Caco-2 (cell line): Measurements from ENCODE around the gene PDE10A. TPM values are rescaled to one million over a fixed set of nuclear protein-coding genes. Genes with fewer than 3 reads are reported as not detected.

Experiments used
- BruUV-seq: library from RNA; stranded (reverse); fragments of 400-500 nt; replicated peaks from 2 replicates; lab custom pipeline; 2021; lab: Mats Ljungman, UMichigan
- CTCF ChIA-PET: fragments of 300-600 bp; sonication (Branson Sonifier 250); formaldehyde crosslinking; loops from one replicate; lab custom pipeline; 2022; ENCODE audit warnings: antibody characterized with exemption; lab: Charles Lee
- POLR2A ChIA-PET: fragments of 300-600 bp; sonication (Branson Sonifier 250); formaldehyde crosslinking; loops from one replicate; lab custom pipeline; 2022; ENCODE audit warnings: antibody characterized with exemption; lab: Charles Lee
- DNase-seq, 2 experiments: peaks; one replicate each; pipeline versions ENCODE4 v3.0.0 to v3.0.0-alpha.2; 2020 to 2022
- H3K27me3 ChIP-seq: replicated peaks from 2 replicates; pipeline ENCODE4 v1.6.0; 2011; ENCODE audit warnings: low read length; ENCODE audit not compliant: control insufficient read depth, insufficient read depth
- H3K36me3 ChIP-seq: 2 replicates; pipeline ENCODE4 v1.5.1; 2011; ENCODE audit warnings: low read length; ENCODE audit not compliant: control insufficient read depth, insufficient read depth
- H3K4me1 ChIP-seq: fragments of 250-450 bp; sonication (Bioruptor Pico); 2 replicates; pipeline ENCODE4 v1.5.1; 2020; ENCODE audit warnings: mild to moderate bottlenecking
- H3K4me3 ChIP-seq: 2 replicates; pipeline ENCODE4 v1.5.1; 2011; ENCODE audit warnings: low read depth, mild to moderate bottlenecking, control low read depth, low read length
- H3K9me3 ChIP-seq: fragments of 250-450 bp; sonication (Bioruptor Pico); 2 replicates; pipeline ENCODE4 v1.5.1; 2020; ENCODE audit warnings: mild to moderate bottlenecking, moderate library complexity
- H3K27ac Mint-ChIP-seq: one replicate; pipeline ENCODE4 v1.8.0; 2022; ENCODE audit warnings: mixed read lengths; ENCODE audit not compliant: unreplicated experiment
- H3K27me3 Mint-ChIP-seq: one replicate; pipeline ENCODE4 v1.8.0; 2022; ENCODE audit warnings: mixed read lengths; ENCODE audit not compliant: insufficient read depth, unreplicated experiment
- H3K36me3 Mint-ChIP-seq: one replicate; pipeline ENCODE4 v1.8.0; 2022; ENCODE audit warnings: mild to moderate bottlenecking, mixed read lengths; ENCODE audit not compliant: insufficient read depth, unreplicated experiment
- H3K4me1 Mint-ChIP-seq: one replicate; pipeline ENCODE4 v1.8.0; 2022; ENCODE audit warnings: low read depth, mixed read lengths; ENCODE audit not compliant: unreplicated experiment
- H3K4me3 Mint-ChIP-seq: one replicate; pipeline ENCODE4 v1.8.0; 2022; ENCODE audit warnings: mild to moderate bottlenecking, moderate library complexity, mixed read lengths; ENCODE audit not compliant: unreplicated experiment
- H3K9me3 Mint-ChIP-seq: one replicate; pipeline ENCODE4 v1.8.0; 2022; ENCODE audit warnings: mixed read lengths; ENCODE audit not compliant: unreplicated experiment
- intact Hi-C: fragments of 100-400 bp; cut with micrococcal nuclease; formaldehyde crosslinking; loops from one replicate; pipeline ENCODE4 v1.10.0; 2022; ENCODE audit not compliant: unreplicated experiment
- total RNA-seq: library from RNA; stranded (reverse); gene quantifications from 2 replicates; pipeline ENCODE4 v1.2.3, GENCODE V29; 2022
- TF ChIP-seq, protein P1 (sequence below), 2 experiments: fragments of 200-600 bp in 1 of 2; IDR thresholded peaks; 1 replicate in 1 of 2; 2 replicates in 1 of 2; pipeline versions ENCODE4 v1.5.1 to v1.8.0; 2011 to 2022; ENCODE audit warnings: antibody characterized with exemption in 1 of 2, control low read depth in 1 of 2, inconsistent platforms in 1 of 2, low read depth in 1 of 2, low read length in 1 of 2, mild to moderate bottlenecking in 1 of 2, moderate library complexity in 1 of 2; ENCODE audit not compliant: insufficient read depth in 1 of 2, severe bottlenecking in 1 of 2, unreplicated experiment in 1 of 2

Gene PDE10A
- total RNA-seq, 1 experiment from 2014 or later = 3.4 TPM

- no peaks in the 10 kb centered on the region for H3K27me3 Mint-ChIP-seq
- H3K4me1 Mint-ChIP-seq = peaks cover 23% of the 10 kb centered on the region
- ChIA-PET POLR2A (no interaction called here), CTCF (no interaction called here)
- H3K27me3 ChIP-seq = no peaks in the 10 kb centered on the region
- no peak overlapping the region for H3K4me3 ChIP-seq
- DNase-seq = no peak
- H3K27ac Mint-ChIP-seq = no peak overlapping the region
- intact Hi-C loops = no loop called here
- no peaks in the 10 kb centered on the region for H3K9me3 ChIP-seq
- H3K4me1 ChIP-seq = peaks cover 31% of the 10 kb centered on the region
- BruUV-seq = no TSS peak
- no peak overlapping the region for H3K4me3 Mint-ChIP-seq
- peaks cover 10% of the 10 kb centered on the region for H3K36me3 Mint-ChIP-seq
- H3K9me3 Mint-ChIP-seq = no peaks in the 10 kb centered on the region
- H3K36me3 ChIP-seq = no peaks in the 10 kb centered on the region
- TF ChIP-seq, protein P1, sequence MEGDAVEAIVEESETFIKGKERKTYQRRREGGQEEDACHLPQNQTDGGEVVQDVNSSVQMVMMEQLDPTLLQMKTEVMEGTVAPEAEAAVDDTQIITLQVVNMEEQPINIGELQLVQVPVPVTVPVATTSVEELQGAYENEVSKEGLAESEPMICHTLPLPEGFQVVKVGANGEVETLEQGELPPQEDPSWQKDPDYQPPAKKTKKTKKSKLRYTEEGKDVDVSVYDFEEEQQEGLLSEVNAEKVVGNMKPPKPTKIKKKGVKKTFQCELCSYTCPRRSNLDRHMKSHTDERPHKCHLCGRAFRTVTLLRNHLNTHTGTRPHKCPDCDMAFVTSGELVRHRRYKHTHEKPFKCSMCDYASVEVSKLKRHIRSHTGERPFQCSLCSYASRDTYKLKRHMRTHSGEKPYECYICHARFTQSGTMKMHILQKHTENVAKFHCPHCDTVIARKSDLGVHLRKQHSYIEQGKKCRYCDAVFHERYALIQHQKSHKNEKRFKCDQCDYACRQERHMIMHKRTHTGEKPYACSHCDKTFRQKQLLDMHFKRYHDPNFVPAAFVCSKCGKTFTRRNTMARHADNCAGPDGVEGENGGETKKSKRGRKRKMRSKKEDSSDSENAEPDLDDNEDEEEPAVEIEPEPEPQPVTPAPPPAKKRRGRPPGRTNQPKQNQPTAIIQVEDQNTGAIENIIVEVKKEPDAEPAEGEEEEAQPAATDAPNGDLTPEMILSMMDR (IDR thresholded peaks at IDR 0.05; ENCODE audit: insufficient read depth in 1 of 2, low read depth in 1 of 2, low read length in 1 of 2, severe bottlenecking in 1 of 2, unreplicated experiment in 1 of 2) = no peak
Observed at GRCh38 chr6:165497472-165497871, 165.6 kb downstream of the PDE10A start.

- Mint-ChIP-seq H3K4me1 (no peaks in the 10 kb centered on the region), H3K27me3 (no peaks in the 10 kb centered on the region), H3K36me3 (no peaks in the 10 kb centered on the region), H3K4me3 (no peak overlapping the region), H3K27ac (no peak overlapping the region), H3K9me3 (peaks cover 11% of the 10 kb centered on the region)
- intact Hi-C loops = no loop called here
- Histone ChIP-seq H3K9me3 (0 out of 2 replicates have a peak, but pooled peaks cover 3% of the 10 kb centered on the region), H3K4me1 (no peaks in the 10 kb centered on the region), H3K27me3 (no peaks in the 10 kb centered on the region), H3K36me3 (no peaks in the 10 kb centered on the region), H3K4me3 (no peak overlapping the region)
- CTCF ChIA-PET = no interaction called here
- BruUV-seq = no TSS peak
- TF ChIP-seq, protein P1 (IDR thresholded peaks at IDR 0.05; ENCODE audit: insufficient read depth in 1 of 2, low read depth in 1 of 2, low read length in 1 of 2, severe bottlenecking in 1 of 2, unreplicated experiment in 1 of 2) = no peak
- DNase-seq = no peak
- POLR2A ChIA-PET = no interaction called here
Observed at GRCh38 chr6:165488624-165489295, 174.3 kb downstream of the PDE10A start.

- H3K4me1 ChIP-seq = no peaks in the 10 kb centered on the region
- H3K9me3 ChIP-seq = 0 out of 2 replicates have a peak, but pooled peaks cover 3% of the 10 kb centered on the region
- Mint-ChIP-seq H3K4me1 (no peaks in the 10 kb centered on the region), H3K27ac (no peak overlapping the region), H3K4me3 (no peak overlapping the region), H3K36me3 (no peaks in the 10 kb centered on the region), H3K27me3 (no peaks in the 10 kb centered on the region), H3K9me3 (peaks cover 11% of the 10 kb centered on the region)
- POLR2A ChIA-PET = no interaction called here
- no peak for DNase-seq
- intact Hi-C loops = loop anchor here (2.0 kb wide), 1 partner anchor 13 kb away; no protein-coding TSS in a partner anchor
- CTCF ChIA-PET = no interaction called here
- no peak overlapping the region for H3K4me3 ChIP-seq
- no TSS peak for BruUV-seq
- H3K36me3 ChIP-seq = no peaks in the 10 kb centered on the region
- TF ChIP-seq, protein P1 (IDR thresholded peaks at IDR 0.05; ENCODE audit: insufficient read depth in 1 of 2, low read depth in 1 of 2, low read length in 1 of 2, severe bottlenecking in 1 of 2, unreplicated experiment in 1 of 2) = no peak
- no peaks in the 10 kb centered on the region for H3K27me3 ChIP-seq
Observed at GRCh38 chr6:165487950-165488349, 175.1 kb downstream of the PDE10A start.
